GM23338 (cell line): ENCODE data around the gene PCLAF. TPM values are rescaled to one million over a fixed set of nuclear protein-coding genes. Genes with fewer than 3 reads are reported as not detected.

Experiments used
- ATAC-seq: fragments of 200-7000 bp; cut with Tn5 transposase; 3 replicates; pipeline ENCODE4 v1.9.1; 2020
- DNase-seq: peaks from one replicate; pipeline ENCODE4 v3.0.0-alpha.2; 2015; ENCODE audit warnings: low spot score
- H2AFZ ChIP-seq: fragments of 200-600 bp; sonication (generic); 2 replicates; pipeline ENCODE4 v1.8.0; 2016; ENCODE audit warnings: antibody characterized with exemption, mild to moderate bottlenecking, moderate library complexity
- H3F3A ChIP-seq: fragments of 200-600 bp; sonication (generic); replicated peaks from 2 replicates; pipeline ENCODE4 v1.8.0; 2017; ENCODE audit warnings: antibody characterized with exemption, mixed run types, low read depth
- H3K27ac ChIP-seq: fragments of 200-600 bp; sonication (generic); 2 replicates; pipeline ENCODE4 v1.6.1; 2016; ENCODE audit warnings: low read depth
- H3K27me3 ChIP-seq: fragments of 200-600 bp; sonication (generic); 2 replicates; pipeline ENCODE4 v1.8.0; 2016; ENCODE audit warnings: mild to moderate bottlenecking, mixed run types, moderate library complexity; ENCODE audit not compliant: insufficient read depth
- H3K36me3 ChIP-seq: fragments of 200-600 bp; sonication (generic); 2 replicates; pipeline ENCODE4 v1.8.0; 2016; ENCODE audit warnings: mild to moderate bottlenecking; ENCODE audit not compliant: insufficient read depth
- H3K4me1 ChIP-seq: fragments of 200-600 bp; sonication (generic); 2 replicates; pipeline ENCODE4 v1.8.0; 2016; ENCODE audit warnings: mild to moderate bottlenecking, moderate library complexity; ENCODE audit not compliant: insufficient read depth
- H3K4me2 ChIP-seq: fragments of 200-600 bp; sonication (generic); 2 replicates; pipeline ENCODE4 v1.7.1; 2017; ENCODE audit warnings: mixed run types
- H3K4me3 ChIP-seq: fragments of 200-600 bp; sonication (generic); 2 replicates; pipeline ENCODE4 v1.6.1; 2016; ENCODE audit warnings: mixed run types
- H3K79me2 ChIP-seq: fragments of 200-600 bp; sonication (generic); replicated peaks from 2 replicates; pipeline ENCODE4 v1.8.0; 2017; ENCODE audit warnings: mild to moderate bottlenecking; ENCODE audit not compliant: insufficient read depth
- H3K9me2 ChIP-seq: fragments of 200-600 bp; sonication (generic); 2 replicates; pipeline ENCODE4 v1.8.0; 2017; ENCODE audit not compliant: insufficient read depth
- H4K20me1 ChIP-seq: fragments of 200-600 bp; sonication (generic); replicated peaks from 2 replicates; pipeline ENCODE4 v1.8.0; 2017; ENCODE audit warnings: mild to moderate bottlenecking; ENCODE audit not compliant: insufficient read depth
- H3K27ac Mint-ChIP-seq: 2 replicates; pipeline ENCODE4 v1.8.0; 2020; ENCODE audit warnings: inconsistent platforms, mild to moderate bottlenecking, moderate library complexity, mixed read lengths
- H3K27me3 Mint-ChIP-seq: 3 replicates; pipeline ENCODE4 v1.8.0; 2022; ENCODE audit warnings: low read depth, mild to moderate bottlenecking, moderate library complexity, mixed read lengths, inconsistent platforms; ENCODE audit not compliant: insufficient read depth, poor library complexity
- H3K36me3 Mint-ChIP-seq: 3 replicates; pipeline ENCODE4 v1.8.0; 2021; ENCODE audit warnings: low read depth, mild to moderate bottlenecking, inconsistent platforms, moderate library complexity, mixed read lengths
- H3K4me1 Mint-ChIP-seq: 3 replicates; pipeline ENCODE4 v1.8.0; 2020; ENCODE audit warnings: mild to moderate bottlenecking, inconsistent platforms, mixed read lengths
- H3K4me3 Mint-ChIP-seq: 3 replicates; pipeline ENCODE4 v1.8.0; 2021; ENCODE audit warnings: moderate library complexity, mild to moderate bottlenecking, inconsistent platforms, mixed read lengths
- H3K9me3 Mint-ChIP-seq: 3 replicates; pipeline ENCODE4 v1.8.0; 2020; ENCODE audit warnings: moderate library complexity, mild to moderate bottlenecking, inconsistent platforms, mixed read lengths
- CREB1 ChIP-seq: fragments of 250-450 bp; sonication (Bioruptor Pico); IDR thresholded peaks from 2 replicates; pipeline ENCODE4 v1.5.0; 2020; ENCODE audit warnings: low read depth, mild to moderate bottlenecking, moderate library complexity
- CTCF ChIP-seq, 2 experiments: fragments of 200-600 bp in 1 of 2; sonication (generic) in 1 of 2; conservative IDR thresholded peaks; 2 replicates each; pipeline versions ENCODE4 v1.5.1 to v1.6.1; 2016 to 2017; ENCODE audit warnings: antibody characterized with exemption in 2 of 2, low read depth in 2 of 2, mild to moderate bottlenecking in 2 of 2, moderate library complexity in 1 of 2
- ETS1 ChIP-seq: IDR thresholded peaks from 2 replicates; pipeline ENCODE4 v1.6.1; 2016; ENCODE audit warnings: antibody characterized with exemption
- EZH2 ChIP-seq: fragments of 200-600 bp; sonication (generic); IDR thresholded peaks from one replicate; pipeline ENCODE4 v1.8.0; 2017; ENCODE audit warnings: antibody characterized with exemption, mild to moderate bottlenecking, low read depth; ENCODE audit not compliant: unreplicated experiment
- EZH2phosphoT487 ChIP-seq: fragments of 200-600 bp; sonication (generic); IDR thresholded peaks from one replicate; pipeline ENCODE4 v1.8.1; 2018; ENCODE audit warnings: antibody characterized with exemption; ENCODE audit not compliant: unreplicated experiment
- JUNB ChIP-seq: IDR thresholded peaks from one replicate; pipeline ENCODE4 v1.6.1; 2016; ENCODE audit warnings: antibody characterized with exemption; ENCODE audit not compliant: unreplicated experiment
- NANOG ChIP-seq: IDR thresholded peaks from 2 replicates; pipeline ENCODE4 v1.6.1; 2016; ENCODE audit warnings: antibody characterized with exemption, borderline replicate concordance
- POLR2AphosphoS5 ChIP-seq: IDR thresholded peaks from 2 replicates; pipeline ENCODE4 v1.6.1; 2016; ENCODE audit warnings: antibody characterized with exemption, low read depth
- REST ChIP-seq: IDR thresholded peaks from one replicate; pipeline ENCODE4 v1.6.1; 2018; ENCODE audit warnings: antibody characterized with exemption; ENCODE audit not compliant: unreplicated experiment
- STAT1 ChIP-seq: IDR thresholded peaks from one replicate; pipeline ENCODE4 v1.6.1; 2016; ENCODE audit warnings: antibody characterized with exemption; ENCODE audit not compliant: unreplicated experiment
- ZNF114 ChIP-seq: fragments of 250-450 bp; sonication (Bioruptor Pico); IDR thresholded peaks from 2 replicates; pipeline ENCODE4 v1.5.0; 2020; ENCODE audit warnings: mild to moderate bottlenecking, moderate library complexity
- ZNF331 ChIP-seq: fragments of 250-450 bp; sonication (Bioruptor Pico); IDR thresholded peaks from 2 replicates; pipeline ENCODE4 v1.5.0; 2020; ENCODE audit warnings: low read depth, mild to moderate bottlenecking, moderate library complexity
- ZNF462 ChIP-seq: fragments of 250-450 bp; sonication (Bioruptor Pico); IDR thresholded peaks from 2 replicates; pipeline ENCODE4 v1.5.0; 2020; ENCODE audit warnings: mild to moderate bottlenecking, moderate library complexity
- polyA plus RNA-seq: library from polyadenylated mRNA; unstranded; fragments of >200 nt; fragmentation: Nextera tagmentation; extraction: Ambion mirVana; gene quantifications from 2 replicates; pipeline ENCODE4 v1.2.1, GENCODE V29; 2016
- total RNA-seq: library from RNA; depleted of rRNA; stranded (reverse); fragments of >200 nt; shearing (Covaris generic); gene quantifications from 2 replicates; pipeline ENCODE4 v1.2.3, GENCODE V29; 2014

The PCLAF gene
- total and polyA plus RNA-seq, 2 experiments from 2014 or later, result 48.9 to 206 TPM

- Mint-ChIP-seq H3K4me3 (no peak overlapping the region), H3K9me3 (no peaks in the 10 kb centered on the region), H3K27ac (no peak overlapping the region), H3K36me3 (peaks cover 49% of the 10 kb centered on the region), H3K27me3 (no peaks in the 10 kb centered on the region), H3K4me1 (no peaks in the 10 kb centered on the region)
- H3K27me3 ChIP-seq, result no peaks in the 10 kb centered on the region
- H3K9me2 ChIP-seq, result no peaks in the 10 kb centered on the region
- H3K27ac ChIP-seq, result no peak overlapping the region
- no peak overlapping the region for H3K4me2 ChIP-seq
- no peak overlapping the region for H3K4me3 ChIP-seq
- 0 out of 2 replicates have a peak, but pooled peaks cover 4% of the 10 kb centered on the region for H3K79me2 ChIP-seq
- TF ChIP-seq ZNF331 (CRISPR knock-in tag) (no peak), ZNF462 (CRISPR knock-in tag) (no peak), STAT1 (no peak), CTCF (conservative IDR thresholded peaks at IDR 0.05; ENCODE audit: low read depth in 2 of 2) (no peak), ETS1 (no peak), EZH2phosphoT487 (no peak), JUNB (no peak), REST (no peak), NANOG (no peak), CREB1 (CRISPR knock-in tag) (no peak), ZNF114 (CRISPR knock-in tag) (no peak), EZH2 (no peak), POLR2AphosphoS5 (no peak)
- no peaks in the 10 kb centered on the region for H3F3A ChIP-seq
- no peaks in the 10 kb centered on the region for H4K20me1 ChIP-seq
- H3K36me3 ChIP-seq, result peaks cover 15% of the 10 kb centered on the region; the same call in 1 of the 2 replicates
- DNase-seq (no peak), ATAC-seq (no peak)
- H2AFZ ChIP-seq, result no peak overlapping the region
- no peaks in the 10 kb centered on the region for H3K4me1 ChIP-seq
Measured at GRCh38 chr15:64396789-64397188, 15.5 kb upstream of the PCLAF start.
